HG03135 (cell line): Measurements from ENCODE around the gene FBXO2.
A peak's percentile ranks its signal among the peaks of the same experiment; 100 is the strongest.

ENCODE experiments used
- ATAC-seq: cut with Tn5 transposase; IDR thresholded peaks from one replicate; pipeline ENCODE4 v1.9.1; 2021; ENCODE audit warnings: mild to moderate bottlenecking, moderate library complexity; ENCODE audit not compliant: unreplicated experiment

Gene FBXO2

DNA sequence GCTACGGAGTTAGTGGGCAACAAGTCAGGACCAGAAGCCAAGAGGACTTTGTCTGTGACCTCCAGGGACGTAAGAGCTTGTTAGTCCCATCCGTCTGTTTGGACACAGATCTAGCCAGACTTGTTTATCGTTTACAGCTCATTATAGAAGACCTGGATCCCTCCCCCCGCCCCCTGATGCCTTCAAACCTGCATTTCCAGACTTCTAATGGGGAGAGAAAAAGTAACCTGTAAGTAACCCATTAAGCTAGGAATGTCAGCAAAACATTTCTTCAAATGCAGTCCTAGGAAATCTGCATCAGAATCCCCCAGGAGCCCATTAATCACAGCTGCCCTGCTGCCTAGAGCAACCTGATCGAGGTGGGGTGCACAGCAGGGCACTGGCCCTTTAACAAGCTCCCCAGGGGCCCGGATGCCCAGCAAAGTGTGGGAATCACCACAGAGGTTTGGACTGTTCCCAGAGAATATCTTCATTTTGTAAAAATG lies 28.1 kb upstream of the FBXO2 start:
- ATAC-seq: no peak

DNA sequence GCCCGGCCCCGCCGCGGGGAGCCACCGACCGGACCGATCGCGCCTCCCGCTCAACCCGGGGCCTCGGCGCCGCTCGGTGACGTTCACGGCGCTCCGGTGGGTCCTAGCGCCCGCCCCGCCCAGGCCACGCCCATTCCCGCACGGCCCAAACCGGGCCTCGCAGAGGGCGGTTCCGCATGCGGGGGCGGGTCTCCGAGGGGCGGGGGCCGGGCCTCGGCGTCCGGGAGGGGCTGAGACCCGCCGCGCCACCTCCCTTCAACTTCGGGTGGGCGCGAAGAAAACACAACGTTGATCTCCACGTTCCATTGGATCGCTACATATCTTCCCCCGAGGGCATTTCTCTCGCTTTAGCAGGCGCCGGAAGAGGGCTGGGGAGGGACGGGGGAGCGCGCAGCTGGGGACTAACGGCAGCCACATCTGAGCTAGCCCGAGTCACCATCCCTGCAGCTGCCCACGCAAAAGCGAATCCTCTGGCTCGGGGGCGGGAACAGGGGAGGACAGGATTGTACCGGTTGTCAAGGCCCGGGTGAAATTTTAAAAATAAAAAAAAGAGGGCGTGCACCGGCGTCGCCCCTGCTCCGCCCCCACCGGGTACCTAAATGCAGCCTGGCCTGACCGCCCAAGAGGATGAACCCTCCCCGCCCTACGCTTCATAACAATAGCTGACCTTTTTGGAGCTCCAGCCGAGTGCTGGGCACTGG lies 27.0 kb upstream of the FBXO2 start, which contains the start of gene MAD2L2:
MAD2L2 (minus strand) TSS at position 78 of the 701 bp plus-strand sequence. CDS start 547 bp downstream, outside the sequence.
- peak; percentile 82 for ATAC-seq

DNA sequence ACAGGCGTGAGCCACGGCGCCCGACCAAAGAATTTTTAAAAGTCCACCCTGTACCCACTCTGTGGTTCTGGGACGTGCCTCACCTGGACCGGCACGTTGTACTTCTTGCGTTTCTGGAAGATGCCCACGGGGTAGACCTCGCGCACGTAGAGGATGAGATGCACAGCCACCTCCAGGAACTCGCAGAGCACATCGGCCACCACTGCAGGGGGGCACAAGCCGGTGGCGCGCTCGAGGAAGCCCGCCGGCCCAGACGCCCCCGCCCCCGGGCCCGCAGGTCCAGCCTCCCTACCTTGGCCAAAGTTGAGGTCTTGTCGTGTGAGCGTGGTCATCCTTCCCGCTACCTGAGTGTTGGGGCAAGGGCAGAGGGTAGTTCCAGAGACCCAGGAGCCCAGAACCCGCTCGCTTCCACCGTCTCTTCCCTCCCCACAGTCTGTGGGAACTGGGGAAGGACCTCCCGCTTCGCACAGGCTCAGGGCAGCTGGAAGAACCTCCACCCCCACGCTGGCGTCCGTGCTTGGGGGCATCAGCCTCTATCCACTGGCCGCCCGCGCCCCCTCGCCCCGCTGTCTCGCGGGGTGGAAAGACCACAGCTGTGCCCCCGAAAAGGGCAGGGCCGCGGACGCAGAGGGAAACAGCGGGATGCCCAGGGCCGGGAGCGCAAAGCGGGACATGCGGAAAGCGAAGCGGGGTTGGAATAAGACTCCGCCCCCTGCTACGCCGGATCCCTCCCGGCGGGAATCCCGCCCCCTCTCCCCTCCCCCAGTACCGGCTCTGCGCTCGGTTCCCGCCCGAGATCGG lies 26.2 kb upstream of the FBXO2 start:
- ATAC-seq: peak; percentile 25

DNA sequence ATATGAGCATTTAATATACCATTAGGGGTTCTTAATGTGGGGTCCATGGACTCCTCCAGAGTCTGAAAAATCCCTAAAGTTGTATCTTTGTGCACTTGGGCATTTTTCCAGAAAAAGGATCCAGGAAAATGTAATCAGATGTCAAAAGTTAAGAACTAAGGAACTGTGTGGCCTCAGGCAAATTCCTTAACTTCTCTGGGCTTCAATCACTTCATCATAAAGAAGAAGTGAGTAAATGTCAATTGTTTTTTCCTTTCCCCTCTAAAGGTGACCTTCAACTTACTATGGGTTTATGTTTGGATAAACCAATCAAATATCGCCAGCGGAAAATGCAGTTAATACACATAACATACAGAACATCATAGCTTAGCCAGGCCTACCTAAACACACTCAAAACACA lies 24.2 kb upstream of the FBXO2 start:
- ATAC-seq: no peak

DNA sequence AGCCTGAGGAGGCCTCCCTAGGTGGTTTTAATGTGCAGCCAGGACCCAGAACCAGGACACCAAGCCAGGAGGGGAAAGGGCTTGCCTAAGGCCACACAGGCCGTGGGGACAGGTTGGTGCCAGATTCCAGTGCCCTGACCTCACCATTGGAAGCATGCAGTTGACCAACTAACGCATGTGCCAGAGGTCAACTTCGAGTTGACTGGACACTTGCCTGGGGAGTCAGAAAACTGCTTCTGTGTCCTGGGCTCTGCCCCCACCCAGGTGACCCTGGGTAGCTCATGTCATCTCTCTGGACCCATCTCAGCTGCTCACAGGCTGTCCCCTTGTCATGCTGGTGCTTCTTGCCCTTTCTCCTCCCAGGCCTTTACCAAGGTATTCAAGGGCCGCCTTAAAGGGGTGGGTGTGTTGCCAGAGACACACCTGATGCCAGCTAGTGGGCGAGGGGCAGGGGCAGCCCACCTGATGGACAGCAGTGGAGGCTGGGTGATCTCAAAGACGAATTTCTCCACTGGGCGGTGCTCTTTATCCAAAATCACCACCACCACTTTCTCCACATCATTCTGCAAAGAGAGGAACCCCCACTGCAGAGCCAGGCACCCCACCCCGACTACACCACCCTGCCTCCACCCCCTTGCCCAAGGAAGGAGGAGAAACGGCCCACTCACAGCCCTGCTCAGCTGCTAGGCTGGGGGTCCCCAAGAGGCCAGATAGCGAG lies 22.3 kb upstream of the FBXO2 start:
- no peak for ATAC-seq

DNA sequence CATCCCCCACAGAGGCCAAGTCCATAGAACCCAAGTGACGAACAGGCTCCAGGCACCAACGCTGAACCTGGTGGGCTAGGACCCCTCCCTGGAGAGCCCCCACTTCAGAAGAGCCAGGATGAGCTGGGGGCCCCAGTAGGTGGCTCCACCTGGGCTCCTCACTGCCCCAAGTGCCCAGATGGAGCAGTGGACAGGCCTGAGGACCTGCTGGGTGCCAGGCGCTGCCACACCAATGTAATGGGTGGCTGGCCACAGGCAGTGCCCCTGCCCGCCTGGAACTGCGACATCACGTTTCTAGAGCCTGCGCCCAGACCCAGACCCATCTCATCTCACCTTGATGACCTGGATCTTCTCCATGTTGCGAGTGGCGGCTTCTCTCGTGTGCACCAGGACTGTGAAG lies 21.1 kb upstream of the FBXO2 start:
- ATAC-seq: no peak

DNA sequence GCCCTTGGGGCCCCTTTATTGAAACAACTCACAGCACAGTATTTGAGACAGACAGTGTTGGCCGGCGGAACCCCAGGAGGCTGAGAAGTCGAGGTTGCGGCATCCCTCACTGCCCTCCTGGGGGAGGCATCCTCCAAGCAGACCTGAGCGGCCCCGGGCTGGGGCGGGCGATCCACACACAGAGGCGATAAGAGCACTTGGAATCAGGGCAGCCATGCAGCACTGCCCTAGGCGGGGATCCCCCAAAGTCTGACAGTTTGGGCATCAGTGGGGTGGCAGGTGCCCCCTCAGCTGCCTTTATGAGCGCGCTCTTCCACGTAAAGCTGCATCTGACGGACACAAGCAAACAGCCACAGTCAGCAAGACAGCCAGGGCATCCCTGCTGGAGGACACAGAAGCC lies 20.3 kb upstream of the FBXO2 start:
- no peak for ATAC-seq

DNA sequence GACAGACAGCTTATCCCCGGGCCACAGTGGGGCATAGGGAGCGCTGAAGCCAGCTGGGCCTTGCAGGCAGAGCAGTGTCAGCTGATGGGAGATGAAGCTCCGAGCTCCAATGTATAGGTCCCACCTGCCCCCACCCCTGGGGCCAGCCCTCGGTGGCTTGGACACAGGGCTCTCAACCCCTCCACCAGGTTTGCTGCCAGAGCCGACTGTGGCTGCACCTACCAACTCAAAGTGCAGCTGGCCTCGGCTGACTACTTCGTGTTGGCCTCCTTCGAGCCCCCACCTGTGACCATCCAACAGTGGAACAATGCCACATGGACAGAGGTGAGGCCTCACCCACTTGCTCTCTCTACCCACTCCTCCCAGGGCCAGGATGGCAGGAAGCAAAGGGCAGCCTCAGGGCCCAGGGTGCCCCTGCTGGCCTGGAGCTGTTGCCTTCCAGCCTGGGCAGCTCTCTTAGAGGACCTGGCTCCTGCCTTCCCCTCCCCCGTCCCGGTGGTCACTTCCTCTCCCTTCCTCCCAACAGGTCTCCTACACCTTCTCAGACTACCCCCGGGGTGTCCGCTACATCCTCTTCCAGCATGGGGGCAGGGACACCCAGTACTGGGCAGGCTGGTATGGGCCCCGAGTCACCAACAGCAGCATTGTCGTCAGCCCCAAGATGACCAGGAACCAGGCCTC lies 19.0 kb upstream of the FBXO2 start:
- ATAC-seq: no peak

DNA sequence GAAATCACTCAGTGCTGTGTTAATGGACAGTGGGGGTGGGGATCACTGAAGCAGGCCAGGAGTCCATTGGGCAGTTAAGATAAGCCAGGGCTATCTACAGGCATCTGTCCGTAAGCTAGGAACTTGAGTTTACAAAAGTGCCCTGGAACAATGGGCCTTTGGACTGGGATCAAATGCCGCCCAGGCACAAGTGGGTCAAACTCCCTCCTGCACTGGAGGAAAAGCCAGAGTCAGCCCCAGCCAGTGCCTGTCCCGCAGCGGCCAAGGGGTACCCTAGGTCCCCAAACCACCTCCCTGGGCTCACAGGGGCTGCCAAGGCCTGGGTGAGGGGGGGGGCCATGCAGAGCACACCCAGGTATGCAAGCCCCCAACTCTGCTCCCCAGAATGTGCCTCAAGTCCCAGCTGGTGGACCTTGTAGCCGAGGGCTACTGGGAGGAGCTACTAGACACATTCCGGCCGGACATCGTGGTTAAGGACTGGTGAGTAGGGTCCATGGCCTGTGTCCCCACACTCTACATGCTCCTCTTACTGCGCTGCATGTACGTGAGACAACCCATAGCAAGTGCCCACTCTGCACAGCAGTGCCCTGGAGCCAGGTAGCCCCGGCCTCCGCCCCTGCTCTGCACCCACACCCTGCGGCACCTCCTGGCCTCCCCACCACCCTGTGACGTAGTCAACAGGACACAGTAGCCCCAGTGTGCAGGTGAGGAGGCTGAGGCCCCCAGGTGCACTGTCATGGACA lies 17.5 kb upstream of the FBXO2 start:
- ATAC-seq: no peak

DNA sequence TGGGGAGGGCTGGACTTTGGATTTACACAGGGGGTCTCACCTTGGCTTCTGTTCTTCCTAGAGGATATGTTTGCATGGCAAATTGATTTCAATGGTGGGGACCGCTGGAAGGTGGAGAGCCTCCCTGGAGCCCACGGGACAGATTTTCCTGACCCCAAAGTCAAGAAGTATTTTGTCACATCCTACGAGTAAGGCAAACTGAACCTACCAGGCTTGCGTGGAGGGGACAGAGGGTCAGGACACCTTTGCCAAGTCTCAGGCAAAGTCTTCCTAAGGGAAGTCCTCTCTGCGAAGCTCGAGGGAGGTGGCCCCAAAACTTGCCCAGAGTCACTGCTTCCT lies 16.9 kb upstream of the FBXO2 start:
- no peak for ATAC-seq

DNA sequence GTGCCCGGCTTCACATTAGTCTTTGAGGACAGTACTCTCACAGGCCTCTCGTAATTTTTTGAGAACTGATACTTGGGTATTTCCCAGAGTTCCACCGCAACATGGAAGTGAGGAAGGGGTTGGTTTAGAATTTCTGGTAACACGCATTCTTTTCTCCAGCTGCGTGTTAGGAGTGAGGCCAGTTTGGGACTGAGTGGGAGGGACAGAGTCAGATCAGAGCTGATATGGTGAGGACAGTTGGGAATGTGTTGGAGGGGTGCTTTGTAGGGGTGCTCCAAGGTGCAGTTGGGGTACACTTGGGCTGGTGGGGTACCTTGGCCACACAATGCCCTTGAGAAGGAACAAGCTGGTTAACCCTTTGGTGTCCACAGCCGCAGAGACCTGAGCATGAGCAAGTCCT lies 16.5 kb upstream of the FBXO2 start:
- no peak for ATAC-seq

DNA sequence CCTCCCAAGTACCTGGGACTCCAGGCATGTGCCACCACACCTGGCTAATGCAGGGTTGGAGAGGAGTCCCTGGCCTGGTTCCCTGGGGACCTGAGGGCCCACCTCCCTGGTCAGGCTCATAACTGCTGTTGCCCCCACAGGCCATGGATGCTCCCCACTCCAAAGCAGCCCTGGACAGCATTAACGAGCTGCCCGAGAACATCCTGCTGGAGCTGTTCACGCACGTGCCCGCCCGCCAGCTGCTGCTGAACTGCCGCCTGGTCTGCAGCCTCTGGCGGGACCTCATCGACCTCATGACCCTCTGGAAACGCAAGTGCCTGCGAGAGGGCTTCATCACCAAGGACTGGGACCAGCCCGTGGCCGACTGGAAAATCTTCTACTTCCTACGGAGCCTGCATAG lies 14.3 kb upstream of the FBXO2 start:
- ATAC-seq: no peak

DNA sequence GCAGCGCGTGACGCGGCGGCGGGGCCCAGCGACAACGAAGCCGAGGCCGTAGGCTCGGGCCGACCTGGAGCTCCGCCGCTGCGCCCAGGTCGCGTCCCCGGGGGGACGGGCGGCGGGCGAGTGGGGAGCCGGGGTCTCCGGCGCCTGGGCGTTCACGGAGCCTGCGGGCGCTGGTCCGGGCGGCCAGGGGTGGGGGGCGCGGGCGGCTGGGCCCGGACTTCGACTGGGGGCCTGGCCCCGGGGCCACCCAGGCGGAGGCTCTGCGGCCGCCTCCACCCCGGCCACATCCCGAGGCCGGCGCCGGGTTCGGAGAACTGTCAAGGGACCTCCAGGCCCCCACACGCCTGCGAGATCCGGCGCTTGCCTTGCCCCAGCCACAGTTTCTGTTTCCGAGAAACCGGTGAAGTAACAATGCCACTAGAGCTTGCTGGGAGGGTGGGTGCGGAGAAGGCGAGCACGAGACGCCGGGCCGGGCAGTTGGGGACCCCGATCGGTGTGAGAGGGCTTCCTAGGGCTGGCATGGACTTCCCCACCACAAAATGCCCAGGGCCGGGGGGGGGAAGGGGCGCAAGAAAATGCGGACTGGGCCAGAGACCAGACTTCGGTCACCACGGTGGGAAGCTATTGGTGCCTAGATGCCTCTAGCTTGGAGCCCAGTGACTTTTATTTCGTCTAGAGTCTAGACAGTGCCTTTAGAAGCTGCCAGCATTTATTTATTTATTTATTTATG lies 10.3 kb upstream of the FBXO2 start:
- ATAC-seq: peak; percentile 53

DNA sequence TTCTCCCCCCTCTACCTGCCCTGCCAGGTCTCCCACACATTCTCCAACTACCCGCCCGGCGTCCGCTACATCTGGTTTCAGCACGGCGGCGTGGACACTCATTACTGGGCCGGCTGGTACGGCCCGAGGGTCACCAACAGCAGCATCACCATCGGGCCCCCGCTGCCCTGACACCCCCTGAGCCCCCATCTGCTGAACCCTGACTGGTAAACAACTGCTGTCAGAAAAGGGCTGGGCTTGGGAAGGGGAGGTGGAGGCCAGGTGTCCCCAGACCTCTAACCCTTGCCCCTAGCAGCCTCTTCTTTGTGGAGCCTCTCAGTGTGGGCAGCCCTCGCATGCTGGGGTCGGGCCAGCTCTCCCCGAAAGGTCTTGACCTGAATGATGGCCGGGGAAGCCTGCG lies 6.9 kb upstream of the FBXO2 start:
- ATAC-seq: no peak

DNA sequence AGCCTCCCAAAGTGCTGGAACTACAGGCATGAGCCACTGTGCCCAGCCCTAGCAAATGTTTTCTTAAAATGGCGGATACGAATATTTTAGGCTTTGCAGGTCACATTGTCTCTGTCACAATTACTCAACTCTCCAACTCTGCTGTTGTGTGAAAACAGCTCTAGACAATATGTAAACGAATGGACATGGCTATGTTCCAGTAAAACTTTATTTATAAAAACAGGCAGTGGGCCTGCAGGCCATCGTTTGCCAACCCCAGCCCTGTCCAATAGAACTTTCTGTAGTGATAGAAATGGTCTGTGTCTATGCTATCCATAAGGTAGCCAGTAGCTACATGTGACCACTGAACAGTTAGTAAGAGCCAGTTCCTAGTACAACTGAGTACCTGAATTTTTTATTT lies 5.5 kb upstream of the FBXO2 start:
- ATAC-seq: no peak

DNA sequence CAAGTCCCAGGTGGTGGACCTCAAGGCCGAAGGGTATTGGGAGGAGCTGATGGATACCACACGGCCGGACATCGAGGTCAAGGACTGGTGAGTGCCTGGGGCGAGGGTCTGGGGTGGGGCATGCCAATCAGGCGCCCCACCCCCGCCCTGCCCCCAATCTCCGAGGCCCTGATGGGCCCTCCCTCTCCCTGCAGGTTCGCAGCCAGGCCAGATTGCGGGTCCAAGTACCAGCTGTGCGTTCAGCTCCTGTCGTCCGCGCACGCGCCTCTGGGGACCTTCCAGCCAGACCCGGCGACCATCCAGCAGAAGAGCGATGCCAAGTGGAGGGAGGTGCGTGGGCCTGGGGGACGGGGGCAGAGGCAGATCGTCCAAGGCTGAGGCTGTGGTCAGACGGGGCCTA lies 4.3 kb upstream of the FBXO2 start:
- no peak for ATAC-seq

DNA sequence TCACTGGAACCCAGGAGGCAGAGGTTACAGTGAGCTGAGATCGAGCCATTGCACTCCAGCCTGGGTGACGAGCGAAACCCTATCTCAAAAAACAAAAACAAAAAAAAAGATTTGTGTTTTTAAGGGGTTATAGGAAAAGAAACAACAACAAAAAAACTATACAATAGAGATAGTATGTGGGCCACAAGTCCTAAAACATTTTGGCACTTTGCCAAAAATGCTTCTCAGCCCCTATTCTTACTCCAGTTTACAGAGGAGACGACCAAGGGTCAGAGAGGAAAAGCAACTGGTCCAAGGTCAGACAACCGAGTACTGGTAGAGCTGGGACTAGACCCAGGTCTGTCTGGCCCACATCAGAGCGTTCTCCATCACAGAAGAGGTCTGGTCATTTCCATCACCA lies 3.4 kb upstream of the FBXO2 start:
- ATAC-seq: no peak

DNA sequence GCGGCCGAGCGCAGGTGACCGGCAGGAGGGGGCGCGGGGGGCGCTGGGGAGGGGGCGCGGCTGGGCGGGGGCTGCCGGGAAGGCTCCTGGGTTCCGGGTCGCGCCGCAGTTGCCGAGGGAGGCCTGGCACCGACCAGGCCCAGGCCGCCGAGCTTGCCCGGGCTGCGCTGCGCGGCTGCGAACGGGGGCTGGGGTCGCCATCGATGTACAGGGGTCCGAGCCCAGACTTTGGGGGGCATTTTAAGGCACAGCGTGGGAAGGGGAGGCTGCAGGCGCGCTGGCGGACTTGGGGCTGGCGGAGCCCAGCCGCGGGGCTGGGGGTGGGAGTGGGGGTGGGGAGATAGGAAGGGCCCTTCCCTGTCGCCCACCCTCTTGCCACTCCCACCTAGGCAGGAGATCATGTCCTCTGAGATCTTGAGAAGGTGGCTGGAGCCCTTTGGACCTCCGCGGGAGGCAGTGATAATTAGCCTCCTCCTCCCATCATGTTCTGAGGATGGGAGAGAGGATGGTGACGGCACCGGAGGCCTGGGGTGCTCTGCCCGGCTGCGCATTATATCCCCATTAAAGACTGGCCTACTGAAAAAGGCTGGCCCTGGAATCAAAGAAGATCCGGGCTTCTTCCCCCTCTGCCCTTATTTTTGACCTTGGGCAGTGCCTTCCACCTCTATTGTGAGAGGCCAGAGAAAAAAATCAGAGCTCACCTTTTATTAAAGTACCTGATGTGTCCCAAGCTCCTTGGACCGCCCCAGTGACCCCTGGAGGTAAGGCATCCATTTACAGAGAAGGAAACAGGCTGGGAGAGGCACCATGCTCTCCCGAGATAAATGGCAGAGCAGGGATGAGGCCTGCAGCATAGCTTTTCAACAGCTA lies 945 bp upstream of the FBXO2 start:
- peak; percentile 12 for ATAC-seq

DNA sequence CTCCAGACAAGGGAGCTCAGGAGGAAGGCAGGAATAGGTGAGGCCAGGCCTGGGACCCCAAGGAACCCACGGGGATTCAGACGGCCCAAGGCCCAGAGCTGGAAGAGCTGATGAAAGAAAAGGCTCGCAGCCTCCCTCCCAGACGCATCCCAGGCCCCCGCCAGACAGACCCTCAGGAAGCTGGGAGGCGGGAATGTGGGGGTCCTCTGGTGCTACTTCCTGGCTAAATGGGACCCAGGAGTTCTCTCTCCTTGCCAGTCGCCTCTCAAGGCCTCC lies 430 bp downstream of the FBXO2 start:
- ATAC-seq: no peak
